GM12878 (cell line): ENCODE measurements around the gene DMKN. TPM values are rescaled to one million over a fixed set of nuclear protein-coding genes. Genes with fewer than 3 reads are reported as not detected.

Source experiments
- ATAC-seq: fragments of 200-7000 bp; cut with Tn5 transposase; 3 replicates; pipeline ENCODE4 v1.9.1; 2020; ENCODE audit warnings: mild to moderate bottlenecking, moderate library complexity
- BruUV-seq: library from RNA; stranded (reverse); fragments of 400-500 nt; replicated peaks from 2 replicates; lab custom pipeline; 2021; lab: Mats Ljungman, UMichigan
- CTCF ChIA-PET: fragments of 300-600 bp; sonication (Branson Sonifier 250); formaldehyde crosslinking; extraction: SDS; loops from one replicate; lab custom pipeline; 2021; ENCODE audit warnings: inconsistent platforms; lab: Yijun Ruan, JAX
- POLR2A ChIA-PET: fragments of 350-600 bp; formaldehyde crosslinking; extraction: SDS; loops from one replicate; lab custom pipeline; 2021; ENCODE audit warnings: inconsistent platforms; lab: Charles Lee
- RAD21 ChIA-PET: fragments of 300-600 bp; sonication (Branson Sonifier 250); formaldehyde crosslinking; loops from one replicate; lab custom pipeline; 2023; ENCODE audit warnings: antibody characterized with exemption; ENCODE audit not compliant: unreplicated experiment; lab: Charles Lee
- SMC1A ChIA-PET: fragments of 300-600 bp; sonication (Branson Sonifier 250); formaldehyde crosslinking; loops from one replicate; lab custom pipeline; 2023; ENCODE audit not compliant: unreplicated experiment, uncharacterized antibody; lab: Charles Lee
- DNase-seq: peaks from one replicate; pipeline ENCODE4 v3.0.0-alpha.2; 2011; ENCODE audit warnings: low read depth, low spot score
- FAIRE-seq: peaks from 3 replicates; lab custom pipeline; 2011; peaks lifted over from hg19 to GRCh38; lab: Jason Lieb, UNC
- H2AFZ ChIP-seq: 2 replicates; pipeline ENCODE4 v1.6.0; 2011; ENCODE audit warnings: low read depth, low read length, control low read depth; ENCODE audit not compliant: control insufficient read depth
- H3K27ac ChIP-seq: 2 replicates; pipeline ENCODE4 v1.5.1; 2011; ENCODE audit warnings: control low read depth; ENCODE audit not compliant: control insufficient read depth, insufficient read depth
- H3K27me3 ChIP-seq, 2 experiments: replicated peaks in 1 of 2; 2 replicates each; pipeline versions ENCODE4 v1.6.0 to v1.6.1; 2011; ENCODE audit warnings: low read length in 1 of 2; ENCODE audit not compliant: control insufficient read depth in 2 of 2, insufficient read depth in 2 of 2
- H3K36me3 ChIP-seq, 2 experiments: 2 replicates each; pipeline ENCODE4 v1.5.1; 2011; ENCODE audit warnings: low read length in 1 of 2; ENCODE audit not compliant: control insufficient read depth in 2 of 2, insufficient read depth in 2 of 2
- H3K4me1 ChIP-seq: 2 replicates; pipeline ENCODE4 v1.6.1; 2011; ENCODE audit warnings: mild to moderate bottlenecking, low read length, moderate library complexity, mixed read lengths; ENCODE audit not compliant: control insufficient read depth, insufficient read depth
- H3K4me2 ChIP-seq: 2 replicates; pipeline ENCODE4 v1.6.0; 2011; ENCODE audit warnings: control low read depth; ENCODE audit not compliant: control insufficient read depth, insufficient read depth
- H3K4me3 ChIP-seq: fragments of 200-600 bp; sonication (generic); 2 replicates; pipeline ENCODE4 v1.5.1; 2016
- H3K79me2 ChIP-seq: 2 replicates; pipeline ENCODE4 v1.6.0; 2011; ENCODE audit warnings: low read length; ENCODE audit not compliant: control insufficient read depth, insufficient read depth
- H3K9ac ChIP-seq: 2 replicates; pipeline ENCODE4 v1.8.0; 2011; ENCODE audit warnings: low read length, control low read depth, mixed read lengths; ENCODE audit not compliant: control insufficient read depth, insufficient read depth
- H3K9me3 ChIP-seq: replicated peaks from 3 replicates; pipeline ENCODE4 v1.5.1; 2011; ENCODE audit warnings: mild to moderate bottlenecking, low read length; ENCODE audit not compliant: control insufficient read depth, insufficient read depth
- H4K20me1 ChIP-seq: 2 replicates; pipeline ENCODE4 v1.6.0; 2011; ENCODE audit not compliant: control insufficient read depth, insufficient read depth
- E2F8 ChIP-seq: fragments of 450-650 bp; IDR thresholded peaks from 2 replicates; pipeline ENCODE4 v1.6.1; 2018; ENCODE audit warnings: mild to moderate bottlenecking, low read depth, moderate library complexity; ENCODE audit not compliant: partially characterized antibody
- POLR2AphosphoS5 ChIP-seq: IDR thresholded peaks from 2 replicates; pipeline ENCODE4 v1.6.1; 2011; ENCODE audit warnings: mild to moderate bottlenecking, low read length, inconsistent platforms
- YY1 ChIP-seq: IDR thresholded peaks from 2 replicates; pipeline ENCODE4 v1.6.1; 2011; ENCODE audit warnings: low read depth, mild to moderate bottlenecking, low read length
- WGBS: methylation state at CpG from one replicate; pipeline ENCODE4 v1.1.6; 2016; ENCODE audit warnings: low lambda C conversion rate; ENCODE audit not compliant: insufficient replicate concordance, insufficient coverage; ENCODE audit errors: missing lambda C conversion rate; 5-methylcytosine and 5-hydroxymethylcytosine counted together
- in situ Hi-C: fragments of 300-500 bp; cut with MboI; formaldehyde crosslinking; loops from 9 replicates; pipeline ENCODE4 v1.14.3; 2018; ENCODE audit warnings: mixed read lengths
- intact Hi-C: fragments of 100-400 bp; cut with micrococcal nuclease; formaldehyde crosslinking; loops from one replicate; pipeline ENCODE4 v1.14.2; 2022; ENCODE audit not compliant: unreplicated experiment
- polyA plus RNA-seq, 11 experiments: library from polyadenylated mRNA; depleted of rRNA in 4 of 11; unstranded in 6 of 11; stranded (reverse) in 5 of 11; fragments of >200 nt; fragmentation: Nextera tagmentation in 4 of 11; fragmentation: Illumina TruSeq in 1 of 11; extraction: Ambion mirVana in 4 of 11; extraction: Trizol in 1 of 11; gene quantifications; 1 replicate in 1 of 11; 2 replicates in 10 of 11; pipeline versions ENCODE4 v1.2.1 to v1.2.3, GENCODE V29; 2011 to 2016; ENCODE audit warnings: inconsistent platforms in 2 of 11, missing spikeins in 2 of 11, low read depth in 1 of 11
- total RNA-seq, 4 experiments: library from RNA; depleted of rRNA in 3 of 4; stranded (reverse); fragments of >200 nt in 3 of 4; fragmentation: Illumina TruSeq in 1 of 4; extraction: Trizol in 1 of 4; gene quantifications; 2 replicates each; pipeline versions ENCODE4 v1.2.1 to v1.2.3, GENCODE V29; 2013 to 2021

DMKN gene
- total and polyA plus RNA-seq, 10 of the 15 experiments (the other 5 are each of a cell fraction or from before 2014, with no cell fraction given): 36.4 to 114 (median 58.6) TPM

GRCh38 chr19:35556025-35556590 is 42.7 kb upstream of the DMKN start:
- Histone ChIP-seq H3K79me2 (no peaks in the 10 kb centered on the region), H3K4me1 (peaks cover 25% of the 10 kb centered on the region), H3K36me3 (no peaks in the 10 kb centered on the region; a peak in 1 of 4 replicates), H3K9ac (no peak overlapping the region), H3K27me3 (no peaks in the 10 kb centered on the region; a peak in 2 of 4 replicates), H3K9me3 (no peaks in the 10 kb centered on the region; the same call in 2 of the 3 replicates), H3K4me3 (no peak overlapping the region), H3K27ac (no peak overlapping the region), H2AFZ (no peak overlapping the region), H4K20me1 (no peaks in the 10 kb centered on the region), H3K4me2 (no peak overlapping the region)
- ChIA-PET SMC1A (interaction anchor here (0.7 to 1.4 kb wide), 4 partner anchors 11 to 217 kb away, joined by 3 to 4 read pairs (median 3); no protein-coding TSS in a partner anchor), POLR2A (no interaction called here), RAD21 (no interaction called here), CTCF (interaction anchor here (1.2 to 1.8 kb wide), 5 partner anchors 32 to 137 kb away, joined by 3 to 5 read pairs (median 4); partner anchors contain the start of gene ETV2)
- 58% methylated on average over 9 of the region's 9 CpGs for WGBS
- DNase-seq (no peak), FAIRE-seq (no peak), ATAC-seq (no peak)
- no TSS peak for BruUV-seq
- TF ChIP-seq POLR2AphosphoS5 (no peak), YY1 (no peak), E2F8 (no peak)
- intact Hi-C loops (no loop called here), in situ Hi-C loops (no loop called here)
